Transverse colon (tissue), 4 donors: ENCODE data around the gene KIZ.

Source experiments
- CTCF ChIP-seq, 5 experiments: fragments of 200-600 bp in 3 of 5; fragments of 450-650 bp in 2 of 5; sonication (generic) in 3 of 5; IDR thresholded peaks; 1 replicate in 2 of 5; 2 replicates in 3 of 5; pipeline ENCODE4 v1.5.1; 2016 to 2017; ENCODE audit warnings: antibody characterized with exemption in 5 of 5, inconsistent platforms in 3 of 5, mild to moderate bottlenecking in 2 of 5, moderate library complexity in 1 of 5
- EP300 ChIP-seq: sonication (generic); formaldehyde crosslinking; IDR thresholded peaks from one replicate; pipeline ENCODE4 v1.6.1; 2017; ENCODE audit warnings: antibody characterized with exemption, low read depth
- POLR2AphosphoS5 ChIP-seq, 3 donors: sonication (generic); formaldehyde crosslinking; IDR thresholded peaks; one replicate each; pipeline ENCODE4 v1.6.1; 2016; ENCODE audit warnings: antibody characterized with exemption in 3 of 3

- no peak for TF ChIP-seq CTCF (IDR thresholded peaks at IDR 0.05)
- no peak for TF ChIP-seq EP300
- TF ChIP-seq POLR2AphosphoS5 (IDR thresholded peaks at IDR 0.05) = no peak
Observed at GRCh38 chr20:21291026-21291425, 165.1 kb downstream of the KIZ start.
